GDM1 (cell line): ENCODE data around the gene FLNA.
"Not testable (repeated sequence)": the region's sequence is repeated elsewhere in the genome, so short reads cannot be mapped to it uniquely, and the experiment has no call there.

Experiments
- DNase-seq: peaks from one replicate; lab custom pipeline; 2025; lab: John Stamatoyannopoulos, UW

The FLNA gene

DNA sequence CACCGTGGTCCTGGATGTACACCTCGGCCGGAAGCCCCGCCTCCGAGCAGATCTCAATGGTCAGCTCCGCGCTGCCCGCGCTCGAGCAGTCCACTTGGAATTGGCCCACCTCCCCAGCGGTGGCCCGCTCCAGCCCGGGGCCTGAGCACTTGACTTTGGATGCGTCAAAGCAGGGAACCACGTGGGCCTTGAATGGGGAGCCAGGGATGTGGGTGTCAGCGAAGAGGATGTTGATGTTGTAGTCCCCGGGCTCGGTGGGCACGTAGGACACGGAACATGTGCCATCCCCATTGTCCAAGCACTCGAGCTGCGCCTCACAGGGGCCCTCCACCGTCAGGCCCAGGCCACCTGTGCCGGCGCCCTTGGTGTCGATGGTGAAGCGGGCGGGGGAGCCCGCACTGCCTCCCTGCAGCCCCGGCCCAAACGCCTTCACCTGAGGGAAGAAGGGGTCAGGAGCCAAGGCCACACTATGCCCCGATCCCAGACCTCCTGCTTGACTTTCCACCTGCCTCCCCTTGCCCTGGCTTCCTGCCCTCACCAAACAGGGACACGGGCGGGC lies 14.2 kb downstream of the FLNA start:
- DNase-seq = no peak

DNA sequence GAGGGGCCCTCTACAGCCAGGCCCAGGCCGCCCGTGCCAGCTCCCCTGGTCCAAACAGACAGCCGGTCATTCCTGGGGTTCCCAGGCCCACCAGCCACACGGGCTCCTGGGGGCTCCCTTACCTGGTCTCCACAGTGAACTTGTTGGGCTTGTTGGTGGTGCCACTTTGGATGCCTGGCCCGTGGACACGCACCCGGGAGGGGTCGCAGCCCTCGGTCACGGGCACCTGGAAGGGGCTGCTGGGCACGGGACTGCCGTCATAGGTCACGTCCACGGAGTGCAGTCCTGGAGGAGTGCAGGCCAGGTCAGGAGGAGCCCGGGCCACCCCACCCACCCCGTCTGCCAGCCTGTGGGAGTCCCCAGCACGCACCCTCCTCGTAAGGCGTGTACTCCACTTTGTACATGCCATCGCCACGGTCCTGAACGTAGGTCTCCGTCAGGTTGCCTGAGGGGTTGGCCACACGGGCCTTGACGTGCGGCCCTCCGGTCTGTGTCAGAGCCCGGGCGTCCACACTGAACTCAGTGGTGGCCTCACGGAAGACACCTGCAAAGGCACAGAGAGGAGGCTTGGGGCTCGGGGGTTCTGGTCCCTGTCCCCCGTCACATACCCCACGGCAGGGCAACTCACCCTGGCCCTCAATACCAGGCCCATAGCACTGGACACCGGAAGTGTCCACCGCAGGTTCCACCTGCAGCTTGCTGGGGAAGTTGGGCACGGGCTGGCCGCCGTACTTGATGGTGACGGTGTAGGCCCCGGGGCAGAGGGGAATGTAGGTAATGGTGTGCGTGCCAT lies 14.9 kb downstream of the FLNA start:
- DNase-seq = no peak

DNA sequence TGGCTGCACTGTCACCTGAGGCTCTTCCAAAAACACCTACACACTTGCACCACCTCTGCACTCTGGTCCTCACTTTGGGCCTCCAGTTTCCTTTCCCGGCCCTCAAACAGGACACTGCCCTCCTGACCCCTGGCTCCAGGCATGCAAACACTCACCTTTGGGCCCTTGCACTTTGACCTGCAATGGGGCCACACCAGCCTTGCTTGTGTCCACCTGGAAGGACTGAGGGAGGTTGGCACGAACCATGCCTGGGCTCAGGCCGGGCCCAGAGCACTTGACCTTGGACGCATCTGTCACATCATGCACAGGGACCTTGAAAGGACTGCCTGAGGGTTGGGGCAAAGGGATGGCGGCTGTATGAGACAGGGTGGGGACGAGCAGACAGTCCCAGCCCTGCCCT lies 15.6 kb downstream of the FLNA start:
- DNase-seq = no peak

DNA sequence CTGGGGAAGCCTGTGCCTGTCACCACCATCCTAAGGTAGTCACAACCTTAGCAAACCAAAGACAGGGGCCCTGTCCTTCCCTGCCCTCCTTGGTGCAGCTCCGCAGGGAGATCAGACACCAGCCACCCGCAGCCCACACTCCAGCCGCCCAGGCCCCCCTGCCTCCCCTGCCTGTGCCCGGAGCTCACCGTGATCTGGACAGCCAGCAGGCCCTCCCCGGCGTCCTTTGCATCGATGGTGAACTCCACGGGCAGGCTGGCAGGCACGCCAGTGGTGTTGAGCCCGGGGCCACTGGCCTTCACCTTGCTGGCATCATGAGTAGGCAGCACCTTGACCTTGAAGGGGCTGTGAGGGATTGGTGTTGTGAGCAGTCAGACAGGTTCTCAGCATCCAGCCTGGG lies 16.4 kb downstream of the FLNA start:
- DNase-seq = no peak

DNA sequence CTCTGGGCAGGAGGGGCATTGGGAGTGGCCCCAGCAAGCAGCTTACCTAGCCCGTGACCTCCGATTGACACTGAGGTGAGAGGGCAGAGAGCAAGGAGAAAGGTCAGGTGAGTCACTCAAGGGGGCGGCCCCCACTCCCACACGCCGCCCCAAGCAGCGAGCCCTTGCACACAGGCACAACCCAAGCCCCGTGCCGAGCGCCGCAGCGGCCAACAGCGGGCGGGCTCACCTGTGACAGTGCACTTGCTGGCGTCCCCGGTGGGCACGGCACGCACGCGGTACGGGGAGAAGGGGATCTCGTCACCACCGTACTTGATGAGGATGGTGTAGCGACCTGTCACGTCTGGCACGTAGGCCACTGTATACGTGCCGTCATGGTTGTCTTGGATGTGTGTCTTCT lies 17.2 kb downstream of the FLNA start:
- DNase-seq = no peak

DNA sequence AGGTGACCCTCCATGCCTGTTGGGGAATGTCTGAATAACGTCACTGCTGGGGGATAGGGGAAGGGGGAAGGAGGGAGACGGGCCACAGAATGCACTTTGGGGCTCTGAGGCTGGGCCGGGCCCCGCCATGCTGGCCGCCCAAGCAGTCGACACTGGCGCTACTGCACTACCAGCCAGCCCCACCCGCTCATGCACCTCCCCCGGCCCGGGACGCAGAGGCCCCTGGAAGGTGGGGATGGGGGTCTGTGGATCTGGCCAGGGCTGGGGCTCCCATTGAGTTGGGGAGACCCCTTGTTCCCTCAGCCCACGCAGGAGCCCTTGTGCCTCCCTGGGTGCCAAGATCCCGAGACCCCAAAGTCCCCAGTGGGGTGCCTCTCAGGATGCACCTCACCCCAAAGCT lies 17.8 kb downstream of the FLNA start:
- DNase-seq = no peak

DNA sequence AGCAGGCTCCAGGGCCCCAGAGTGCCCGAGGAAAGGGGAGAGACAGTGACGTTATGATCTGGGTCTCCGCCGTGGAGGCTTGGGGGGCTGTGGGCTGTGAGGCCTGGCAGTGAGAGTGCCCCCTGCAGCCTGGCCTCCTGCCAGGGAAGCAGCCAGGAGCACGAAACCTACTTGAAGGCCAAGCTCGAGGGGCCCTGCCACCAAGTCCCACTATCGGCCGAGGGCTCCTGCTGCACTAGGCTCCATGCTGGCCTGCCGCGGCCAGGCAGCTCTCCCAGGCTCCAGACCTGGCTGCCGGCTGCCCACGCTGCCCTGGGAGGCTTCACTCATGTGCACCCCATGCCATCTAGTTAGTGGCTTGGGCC lies 18.7 kb downstream of the FLNA start:
- no peak for DNase-seq

DNA sequence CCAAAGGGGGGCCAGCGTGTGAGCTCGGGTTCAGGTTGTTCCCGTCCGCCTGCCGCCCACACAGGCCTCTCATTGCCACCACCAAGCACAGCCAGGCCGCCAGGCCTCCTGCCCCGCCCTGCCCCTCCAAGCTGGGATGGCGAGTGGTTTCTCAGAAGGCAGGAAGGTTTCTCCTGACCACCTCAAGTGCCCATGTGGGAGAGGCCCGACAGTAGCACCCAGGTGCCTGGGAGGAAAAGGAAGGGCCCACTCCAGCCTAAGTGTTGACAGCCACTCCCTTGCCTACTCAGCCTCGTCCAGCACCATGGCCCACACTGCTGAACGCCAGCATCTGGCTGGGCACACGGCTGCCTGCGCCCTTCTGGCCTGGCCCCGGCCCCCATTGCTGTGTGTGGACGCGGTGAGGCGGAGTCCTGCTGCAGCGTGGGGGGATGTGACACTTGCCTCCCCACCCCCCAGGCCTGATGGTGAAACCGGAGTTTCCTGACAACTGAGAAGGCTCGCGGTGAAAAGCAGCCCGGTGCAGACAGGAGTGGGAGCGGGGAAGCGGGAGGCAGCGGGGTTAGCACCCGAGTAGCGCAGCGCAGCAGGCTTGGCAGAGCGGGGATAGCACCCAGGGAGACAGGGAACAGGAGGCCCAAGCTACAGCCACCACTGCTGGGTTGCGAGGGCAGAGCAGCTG lies 19.2 kb downstream of the FLNA start:
- no peak for DNase-seq

DNA sequence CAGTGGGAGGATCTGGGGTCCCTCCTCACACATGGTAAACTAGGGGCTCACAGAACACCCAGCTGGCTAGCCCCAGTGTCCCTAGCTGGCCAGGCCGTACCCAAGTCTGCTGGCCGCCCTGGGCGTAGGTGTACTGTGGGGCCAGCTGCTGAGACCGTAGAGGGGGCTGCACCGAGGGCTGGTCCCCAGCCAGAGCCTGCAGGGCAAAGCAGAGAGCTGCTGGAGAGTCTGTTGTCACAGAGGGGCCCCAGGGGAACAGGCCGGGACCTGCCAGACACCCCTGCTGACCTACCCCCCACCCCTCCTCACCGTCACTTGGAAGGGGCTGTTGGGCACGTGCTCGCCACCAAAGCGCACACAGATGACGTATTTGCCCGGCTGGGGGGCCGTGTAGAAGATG lies 19.9 kb downstream of the FLNA start:
- no peak for DNase-seq

DNA sequence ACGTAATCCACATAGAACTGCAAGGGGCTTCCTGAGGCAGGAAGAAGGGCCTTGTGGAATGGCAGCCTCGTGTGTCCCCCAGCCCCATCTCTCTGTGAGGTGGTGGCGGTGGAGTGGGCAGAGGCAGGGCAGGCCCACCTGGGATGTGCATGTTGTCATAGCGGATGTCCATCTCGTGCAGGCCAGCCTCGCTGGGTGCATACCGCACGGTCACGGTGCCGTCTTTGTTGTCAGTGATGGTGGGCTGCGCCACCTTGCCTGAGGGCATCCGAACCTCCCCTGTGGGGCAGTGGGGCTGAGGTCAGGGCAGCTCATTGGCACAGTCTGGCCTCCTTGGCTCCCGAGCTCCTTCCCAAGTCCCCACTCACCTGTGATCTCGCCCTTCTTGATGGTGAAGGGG lies 20.4 kb downstream of the FLNA start:
- no peak for DNase-seq

DNA sequence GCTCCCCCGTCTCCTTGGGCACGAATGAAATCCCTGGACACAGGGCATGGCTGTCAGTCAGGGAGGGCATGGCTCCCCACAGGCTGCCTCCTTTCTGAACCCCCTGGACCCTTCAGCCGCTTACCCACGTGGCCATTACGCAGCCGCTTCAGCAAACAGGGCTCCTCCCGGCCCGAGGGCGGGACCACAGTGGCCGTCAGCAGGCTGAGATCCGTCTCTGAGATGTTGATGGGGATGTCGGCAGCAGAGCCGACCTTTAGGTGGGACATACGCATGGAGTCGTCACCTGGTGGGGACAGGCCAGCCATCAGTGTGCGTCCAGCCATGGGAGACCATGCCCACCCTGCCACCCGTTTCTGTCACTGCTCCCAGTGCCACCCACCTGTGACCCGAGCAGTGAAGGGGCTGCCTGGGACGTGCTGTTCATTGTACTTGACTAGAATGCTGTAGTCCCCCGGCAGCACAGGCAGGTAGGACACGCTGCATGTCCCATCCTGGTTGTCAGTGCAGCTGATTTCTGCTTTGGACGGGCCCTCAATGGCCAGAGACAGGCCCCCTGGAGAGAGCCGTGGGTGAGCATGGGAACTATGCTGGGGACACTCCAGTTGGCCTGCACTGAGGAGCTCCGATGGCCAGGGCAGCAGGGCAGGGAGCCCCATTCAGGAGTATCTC lies 21.1 kb downstream of the FLNA start:
- no peak for DNase-seq

DNA sequence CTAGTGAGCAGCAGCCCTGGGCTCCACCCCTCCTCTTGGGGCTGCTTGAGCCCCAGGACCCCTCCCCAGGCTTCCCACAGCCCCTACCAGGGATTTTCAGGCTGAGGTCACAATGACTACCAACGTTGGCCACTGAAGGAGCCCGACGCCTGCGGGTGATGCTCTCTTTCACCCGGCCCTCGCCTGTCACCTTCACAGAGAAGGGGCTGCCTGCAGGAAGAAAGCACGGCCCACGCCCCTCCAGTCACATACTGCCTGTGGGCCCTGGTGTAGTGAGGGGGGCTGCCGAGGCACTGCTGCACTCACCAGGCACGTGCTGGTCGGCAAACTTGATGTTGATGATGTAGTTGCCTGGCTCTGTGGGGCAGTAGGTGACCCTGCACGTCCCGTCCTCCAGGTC lies 22.0 kb downstream of the FLNA start:
- DNase-seq = no peak

DNA sequence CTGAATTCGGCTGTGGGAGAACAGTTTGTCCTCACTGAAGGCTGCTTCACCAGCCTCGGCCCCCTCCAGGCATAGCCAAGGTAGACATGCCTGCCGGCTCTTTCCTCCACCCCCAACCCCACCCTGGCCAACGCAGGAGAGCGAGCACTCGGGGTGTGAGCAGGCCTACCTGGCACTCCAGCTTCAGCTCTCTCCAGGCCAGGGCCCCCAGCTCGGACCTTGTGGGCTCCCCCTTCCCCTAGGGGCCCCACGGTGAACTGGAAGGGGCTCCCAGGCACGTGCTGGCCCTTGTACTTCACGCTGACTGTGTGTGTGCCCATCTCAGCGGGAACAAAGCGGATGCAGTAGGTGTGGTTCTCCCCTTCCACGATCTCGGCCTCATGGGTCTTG lies 22.4 kb downstream of the FLNA start:
- DNase-seq = no peak

DNA sequence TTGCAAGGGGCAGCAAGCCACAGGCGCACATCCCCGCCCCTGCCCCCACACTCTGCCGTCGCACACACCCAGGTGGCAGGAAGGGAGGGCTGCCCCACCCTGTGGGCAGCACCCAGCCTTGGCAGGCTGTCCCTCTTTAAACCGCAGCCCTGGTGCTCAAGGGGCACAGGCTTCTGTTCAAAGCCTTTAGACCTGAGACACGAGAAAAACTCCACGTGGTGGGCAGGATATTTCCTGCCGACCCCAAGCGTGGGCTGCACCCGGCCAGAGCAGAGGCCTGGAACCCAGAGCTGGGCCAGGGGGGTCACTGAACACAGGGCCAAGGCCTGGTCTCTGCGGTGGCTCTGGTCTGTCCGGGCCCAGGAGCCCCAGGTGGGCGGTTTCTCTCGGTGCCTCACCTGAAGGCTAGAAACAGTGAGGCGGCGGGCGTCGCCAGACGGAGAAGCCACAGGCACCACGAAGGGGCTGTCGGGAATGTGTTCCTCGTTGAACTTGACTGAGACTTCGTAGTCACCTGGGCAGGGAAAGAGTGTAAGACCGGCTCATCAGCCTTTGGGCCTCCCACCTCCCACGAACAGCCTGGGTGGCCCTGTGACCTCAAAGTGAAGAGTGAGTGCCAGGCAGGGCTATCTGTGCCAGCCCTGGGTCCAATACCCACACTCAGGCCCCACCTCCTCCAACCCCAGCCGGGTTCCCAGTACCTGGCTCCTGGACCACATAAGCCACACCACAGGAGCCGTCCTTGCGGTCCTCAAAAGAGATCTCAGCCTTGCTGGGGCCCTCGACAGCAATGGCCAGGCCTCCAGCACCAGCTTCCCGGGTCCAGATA lies 23.0 kb downstream of the FLNA start:
- DNase-seq = no peak

DNA sequence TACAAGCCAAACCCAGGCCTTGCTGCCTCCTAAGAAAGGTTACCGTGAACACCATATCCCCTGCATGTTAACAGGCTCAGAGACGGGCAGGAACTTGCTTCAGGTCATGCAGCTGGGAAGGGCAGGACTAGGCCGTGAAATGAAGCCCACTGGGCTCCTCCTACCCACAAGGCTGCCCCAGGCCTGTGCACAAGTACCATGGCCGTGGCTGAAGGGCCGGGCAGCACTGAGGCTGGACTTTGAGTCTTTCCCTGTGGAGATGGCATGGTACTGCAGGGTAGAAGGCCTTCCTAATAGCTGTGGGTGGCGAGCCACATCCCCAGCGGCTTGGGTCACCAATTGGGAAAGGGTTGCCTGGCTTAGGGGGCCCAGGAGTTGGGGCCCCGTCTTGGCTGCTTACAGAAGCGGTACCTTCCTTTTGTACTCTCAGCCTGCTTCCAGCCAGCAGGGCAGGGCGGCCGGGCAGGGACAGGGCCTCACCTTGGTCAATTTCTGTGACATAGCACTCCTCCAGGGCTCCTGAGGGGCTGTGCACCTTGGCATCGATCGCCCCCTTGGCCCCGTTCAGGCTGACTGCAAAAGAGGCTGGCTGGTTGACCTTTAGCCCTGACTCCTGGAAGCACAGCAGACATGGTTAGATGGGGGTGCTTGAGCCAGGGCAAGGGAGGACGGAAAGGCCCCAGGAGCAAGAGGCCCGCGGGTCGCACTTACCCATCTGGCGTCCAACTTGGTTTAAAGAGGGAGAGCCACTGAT lies 23.8 kb downstream of the FLNA start:
- no peak for DNase-seq

DNA sequence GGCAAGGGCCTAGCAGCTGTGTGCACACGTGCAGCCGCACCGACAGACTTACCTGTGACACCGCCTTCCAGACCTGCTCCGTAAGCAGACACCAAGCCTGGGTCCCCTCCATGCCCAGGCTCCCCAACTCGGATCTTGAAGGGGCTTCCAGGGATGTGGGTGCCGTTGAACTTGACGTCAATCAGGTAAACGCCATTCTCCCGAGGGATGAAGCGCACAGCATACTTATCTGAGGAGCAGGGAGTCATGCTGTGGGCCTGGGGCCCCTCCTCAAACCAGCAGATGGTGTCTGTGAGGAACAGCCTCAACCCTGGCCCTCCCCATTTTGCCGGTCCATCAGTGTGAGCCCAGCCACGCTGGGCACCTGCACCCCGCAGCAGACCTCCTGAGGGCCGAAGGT lies 24.5 kb downstream of the FLNA start:
- no peak for DNase-seq

DNA sequence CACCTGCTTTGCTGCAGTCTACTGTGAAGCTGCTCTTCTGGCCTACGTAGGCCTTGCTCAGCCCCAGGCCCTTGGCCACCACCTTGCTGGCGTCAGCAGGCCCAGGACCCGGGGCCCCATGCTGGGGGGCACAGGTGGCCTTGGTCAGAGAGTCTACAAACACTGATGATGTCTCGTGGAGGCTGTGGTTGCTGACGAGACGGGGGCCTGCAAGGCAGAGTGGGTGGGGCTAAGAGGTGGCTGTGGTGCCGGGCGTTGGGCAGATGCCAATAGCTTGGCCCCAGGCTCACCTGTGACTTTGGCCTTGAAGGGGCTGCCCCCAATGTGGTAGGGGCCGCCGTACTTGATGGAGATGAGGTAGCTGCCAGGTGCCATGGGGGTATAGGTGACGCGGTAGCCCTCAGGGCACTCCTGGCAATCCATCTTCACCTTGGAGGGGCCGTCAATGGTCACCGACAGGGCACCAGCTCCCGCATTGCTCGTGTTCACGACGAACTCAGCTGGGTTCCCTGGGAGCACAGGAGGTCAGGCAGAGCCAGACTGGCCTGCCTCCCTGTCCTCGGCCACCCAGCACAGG lies 25.0 kb downstream of the FLNA start:
- DNase-seq = no peak

DNA sequence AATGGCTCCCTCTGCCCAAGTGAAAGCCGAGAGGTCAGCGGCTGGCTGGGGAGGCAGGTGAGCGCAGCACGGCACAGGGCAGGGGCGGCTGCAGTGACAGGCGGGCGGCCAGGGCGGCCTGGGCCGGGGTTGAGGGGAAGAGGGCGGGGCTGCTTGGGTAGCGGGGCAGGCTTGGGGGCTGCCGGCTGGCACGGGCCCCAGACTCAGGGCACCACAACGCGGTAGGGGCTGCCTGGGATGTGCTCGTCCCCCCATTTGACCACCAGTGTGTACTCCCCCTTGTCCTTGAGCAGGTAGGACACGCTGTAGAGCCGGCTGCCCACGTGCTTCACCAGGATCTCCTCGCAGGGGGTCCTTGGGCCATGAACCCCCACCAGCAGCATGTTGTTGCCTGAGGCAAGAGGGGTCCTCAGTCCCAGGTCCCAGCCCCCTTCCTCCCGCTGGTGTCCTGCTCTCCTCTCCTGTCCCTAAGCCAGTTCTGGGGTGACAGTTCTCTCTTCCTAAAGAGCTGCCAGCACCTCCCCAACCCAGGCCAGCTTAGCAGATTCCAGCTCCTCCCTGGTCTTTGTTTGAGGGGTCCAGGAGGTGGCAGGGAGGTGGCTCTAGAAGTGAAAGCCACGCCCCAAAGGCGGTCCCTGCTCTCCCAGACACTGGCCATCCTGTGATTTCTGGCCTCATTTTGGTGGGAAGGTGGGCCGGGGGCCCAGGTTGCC lies 25.6 kb downstream of the FLNA start:
- DNase-seq = no peak

DNA sequence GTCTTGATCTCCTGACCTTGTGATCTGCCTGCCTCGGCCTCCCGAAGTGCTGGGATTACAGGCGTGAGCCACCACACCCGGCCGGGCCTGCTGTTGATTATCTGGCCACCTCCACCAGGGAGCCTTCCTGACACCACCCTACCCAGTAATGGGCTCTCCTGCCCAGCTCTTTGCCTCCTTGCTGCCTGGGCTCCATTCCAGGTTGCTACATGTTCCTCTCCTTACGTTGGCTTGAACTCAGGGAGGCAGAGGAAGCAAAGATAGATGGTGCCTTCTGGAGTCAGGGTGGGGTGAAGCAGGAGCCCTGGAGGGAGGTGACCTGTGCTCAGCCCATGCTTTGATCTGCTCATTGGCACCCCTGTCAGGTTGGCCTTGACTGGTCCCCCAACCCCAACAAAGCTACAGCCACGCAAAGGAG lies 26.3 kb downstream of the FLNA start:
- DNase-seq = no peak

DNA sequence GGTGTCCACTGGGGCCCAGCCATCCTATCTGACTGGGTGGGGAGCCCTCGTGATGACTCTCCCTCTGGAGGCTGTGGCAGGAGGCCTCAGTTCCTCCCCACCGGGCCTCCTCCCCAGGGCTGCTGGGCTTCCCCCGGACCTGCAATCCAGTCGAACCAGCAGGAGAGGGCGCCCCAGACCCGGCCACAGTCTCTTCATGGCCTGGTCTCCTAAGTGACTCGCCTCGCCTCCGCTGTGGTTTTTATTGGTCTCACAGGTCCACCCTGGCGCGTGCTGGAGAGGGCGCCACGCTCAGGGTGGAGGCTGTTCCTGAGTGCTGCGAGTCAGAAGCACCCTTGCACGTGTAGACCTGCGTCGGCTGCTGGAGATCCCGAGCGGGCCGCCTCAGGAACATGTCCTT lies 30.8 kb downstream of the FLNA start:
- not testable (repeated sequence) for DNase-seq
